Esophagus squamous epithelium (tissue), 4 donors: ENCODE results near the gene ALPK3.

Experiments
- CTCF ChIP-seq, 6 experiments: fragments of 450-650 bp in 4 of 6; fragments of 200-600 bp in 2 of 6; sonication (generic) in 2 of 6; IDR thresholded peaks; one replicate each; pipeline ENCODE4 v1.5.1; 2016 to 2019; ENCODE audit warnings: antibody characterized with exemption in 6 of 6, mild to moderate bottlenecking in 4 of 6, moderate library complexity in 4 of 6
- POLR2A ChIP-seq, 4 donors: fragments of 450-650 bp; IDR thresholded peaks; one replicate each; pipeline ENCODE4 v1.6.1; 2017; ENCODE audit warnings: antibody characterized with exemption in 4 of 4, mild to moderate bottlenecking in 4 of 4, moderate library complexity in 3 of 4

DNA sequence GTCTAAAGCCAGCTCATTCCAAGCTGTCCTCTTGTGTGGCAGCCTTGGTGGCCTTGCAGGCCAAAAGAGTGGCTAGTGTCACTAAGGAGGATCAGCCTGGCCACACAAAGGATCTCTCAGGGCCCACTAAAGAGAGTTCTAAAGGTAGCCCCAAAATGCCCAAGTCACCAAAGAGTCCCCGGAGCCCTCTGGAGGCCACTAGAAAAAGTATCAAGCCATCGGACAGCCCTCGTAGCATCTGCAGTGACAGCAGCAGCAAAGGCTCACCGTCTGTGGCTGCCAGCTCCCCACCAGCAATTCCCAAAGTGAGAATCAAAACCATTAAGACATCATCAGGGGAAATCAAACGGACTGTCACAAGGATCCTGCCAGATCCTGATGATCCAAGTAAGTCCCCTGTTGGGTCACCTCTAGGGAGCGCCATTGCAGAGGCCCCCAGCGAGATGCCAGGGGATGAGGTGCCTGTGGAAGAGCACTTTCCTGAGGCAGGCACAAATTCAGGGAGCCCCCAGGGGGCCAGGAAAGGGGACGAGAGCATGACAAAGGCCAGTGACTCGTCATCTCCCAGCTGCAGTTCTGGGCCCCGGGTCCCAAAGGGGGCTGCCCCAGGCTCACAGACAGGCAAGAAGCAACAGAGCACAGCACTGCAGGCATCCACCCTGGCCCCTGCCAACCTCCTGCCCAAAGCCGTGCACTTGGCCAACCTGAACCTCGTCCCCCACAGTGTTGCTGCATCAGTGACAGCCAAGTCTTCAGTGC lies 33.5 kb upstream of the ALPK3 start:
- no peak for TF ChIP-seq CTCF (IDR thresholded peaks at IDR 0.05)
- no peak for TF ChIP-seq POLR2A (IDR thresholded peaks at IDR 0.05)
